CD14-positive monocyte (primary cell): ENCODE measurements around the gene TIPRL. TPM values are rescaled to one million over a fixed set of nuclear protein-coding genes. Genes with fewer than 3 reads are reported as not detected.

Experiments used
- DNase-seq, 3 donors: peaks; one replicate each; pipeline ENCODE4 v3.0.0-alpha.2; 2011 to 2022
- H2AFZ ChIP-seq: 2 replicates; pipeline ENCODE4 v1.6.0; 2012; ENCODE audit warnings: mild to moderate bottlenecking, low read depth, low read length, inconsistent platforms; ENCODE audit not compliant: insufficient read depth, poor library complexity, severe bottlenecking
- H3K27ac ChIP-seq, 2 donors: 1 replicate in 1 of 2; 2 replicates in 1 of 2; pipeline ENCODE4 v1.5.1; 2012 to 2013; ENCODE audit warnings: low read length in 2 of 2, control low read depth in 1 of 2, inconsistent platforms in 1 of 2, low read depth in 1 of 2, mild to moderate bottlenecking in 1 of 2
- H3K27me3 ChIP-seq, 2 donors: one replicate each; pipeline versions ENCODE4 v1.6.0 to v1.6.1; 2011 to 2013; ENCODE audit warnings: low read length in 2 of 2; ENCODE audit not compliant: control insufficient read depth in 2 of 2, insufficient read depth in 2 of 2
- H3K36me3 ChIP-seq, 2 donors: replicated peaks in 1 of 2; 1 replicate in 1 of 2; 2 replicates in 1 of 2; pipeline versions ENCODE4 v1.5.1 to v1.6.1; 2012 to 2013; ENCODE audit warnings: low read length in 2 of 2, control low read depth in 1 of 2, inconsistent platforms in 1 of 2, mild to moderate bottlenecking in 1 of 2; ENCODE audit not compliant: insufficient read depth in 2 of 2, control insufficient read depth in 1 of 2
- H3K4me1 ChIP-seq, 2 donors: 1 replicate in 1 of 2; 2 replicates in 1 of 2; pipeline versions ENCODE4 v1.5.1 to v1.6.1; 2012 to 2013; ENCODE audit warnings: low read length in 2 of 2, control low read depth in 1 of 2, inconsistent platforms in 1 of 2, mild to moderate bottlenecking in 1 of 2, moderate library complexity in 1 of 2; ENCODE audit not compliant: insufficient read depth in 2 of 2, control insufficient read depth in 1 of 2
- H3K4me2 ChIP-seq: replicated peaks from 2 replicates; pipeline ENCODE3; 2012; ENCODE audit warnings: low read length, moderate library complexity, mild to moderate bottlenecking; ENCODE audit not compliant: poor library complexity, severe bottlenecking; ENCODE audit errors: extremely low read depth
- H3K4me3 ChIP-seq, 3 experiments: fragments of 200-600 bp in 1 of 3; sonication (generic) in 1 of 3; replicated peaks in 1 of 3; 1 replicate in 2 of 3; 2 replicates in 1 of 3; pipeline ENCODE4 v1.5.1; 2011 to 2013; ENCODE audit warnings: low read length in 3 of 3, mild to moderate bottlenecking in 3 of 3, control low read depth in 2 of 3, low read depth in 2 of 3, inconsistent platforms in 1 of 3, moderate library complexity in 1 of 3
- H3K79me2 ChIP-seq: 2 replicates; pipeline ENCODE4 v1.6.0; 2012; ENCODE audit warnings: mild to moderate bottlenecking, control low read depth, inconsistent platforms, low read length, moderate library complexity; ENCODE audit not compliant: insufficient read depth
- H3K9ac ChIP-seq: 2 replicates; pipeline ENCODE4 v1.6.0; 2017; ENCODE audit warnings: low read length, mild to moderate bottlenecking; ENCODE audit not compliant: insufficient read depth, poor library complexity, severe bottlenecking
- H3K9me3 ChIP-seq, 2 donors: replicated peaks in 1 of 2; 1 replicate in 1 of 2; 2 replicates in 1 of 2; pipeline versions ENCODE4 v1.5.1 to v1.6.1; 2012 to 2013; ENCODE audit warnings: low read length in 2 of 2, control low read depth in 1 of 2; ENCODE audit not compliant: control insufficient read depth in 1 of 2, insufficient read depth in 1 of 2
- H4K20me1 ChIP-seq: 2 replicates; pipeline ENCODE4 v1.6.0; 2012; ENCODE audit warnings: mild to moderate bottlenecking, low read length, control low read depth, moderate library complexity; ENCODE audit not compliant: insufficient read depth
- H3K27ac Mint-ChIP-seq, 7 donors: one replicate each; pipeline ENCODE4 v1.8.0; 2020; ENCODE audit warnings: mild to moderate bottlenecking in 7 of 7, mixed read lengths in 7 of 7, moderate library complexity in 6 of 7, inconsistent platforms in 2 of 7
- H3K27me3 Mint-ChIP-seq, 3 donors: one replicate each; pipeline ENCODE4 v1.8.0; 2021 to 2022; ENCODE audit warnings: low read depth in 3 of 3, mild to moderate bottlenecking in 3 of 3, mixed read lengths in 3 of 3, moderate library complexity in 3 of 3, inconsistent platforms in 1 of 3
- H3K36me3 Mint-ChIP-seq, 2 donors: one replicate each; pipeline ENCODE4 v1.8.0; 2020; ENCODE audit warnings: mixed read lengths in 2 of 2, inconsistent platforms in 1 of 2, mild to moderate bottlenecking in 1 of 2
- H3K4me1 Mint-ChIP-seq: one replicate; pipeline ENCODE4 v1.8.0; 2020; ENCODE audit warnings: mild to moderate bottlenecking, mixed read lengths
- H3K4me3 Mint-ChIP-seq, 2 donors: one replicate each; pipeline ENCODE4 v1.8.0; 2020; ENCODE audit warnings: mild to moderate bottlenecking in 2 of 2, mixed read lengths in 2 of 2, moderate library complexity in 1 of 2
- H3K9me3 Mint-ChIP-seq, 7 donors: one replicate each; pipeline ENCODE4 v1.8.0; 2020 to 2022; ENCODE audit warnings: mixed read lengths in 7 of 7, mild to moderate bottlenecking in 6 of 7, moderate library complexity in 6 of 7, inconsistent platforms in 2 of 7
- CTCF ChIP-seq: fragments of 200-600 bp; IDR thresholded peaks from one replicate; pipeline ENCODE4 v1.8.0; 2022; ENCODE audit warnings: antibody characterized with exemption, mild to moderate bottlenecking
- WGBS: methylation state at CpG from one replicate; pipeline ENCODE4 v1.1.5; 2013; ENCODE audit warnings: missing lambda C conversion rate; ENCODE audit not compliant: insufficient coverage; 5-methylcytosine and 5-hydroxymethylcytosine counted together
- intact Hi-C, 2 donors: fragments of 100-400 bp; cut with micrococcal nuclease; formaldehyde crosslinking; loops; one replicate each; pipeline versions ENCODE4 v1.15.0 to v1.15.1; 2023
- polyA plus RNA-seq, 3 donors: library from polyadenylated mRNA; depleted of rRNA in 1 of 3; unstranded in 2 of 3; stranded (reverse) in 1 of 3; fragments of 300-500 nt in 2 of 3; fragments of >200 nt in 1 of 3; fragmentation: Illumina TruSeq in 2 of 3; gene quantifications; 1 replicate in 2 of 3; 2 replicates in 1 of 3; pipeline ENCODE4 v1.2.3, GENCODE V29; 2012 to 2021

The TIPRL gene
- polyA plus RNA-seq, 3 donors = 8.7 to 35.0 (median 30.2) TPM

DNA sequence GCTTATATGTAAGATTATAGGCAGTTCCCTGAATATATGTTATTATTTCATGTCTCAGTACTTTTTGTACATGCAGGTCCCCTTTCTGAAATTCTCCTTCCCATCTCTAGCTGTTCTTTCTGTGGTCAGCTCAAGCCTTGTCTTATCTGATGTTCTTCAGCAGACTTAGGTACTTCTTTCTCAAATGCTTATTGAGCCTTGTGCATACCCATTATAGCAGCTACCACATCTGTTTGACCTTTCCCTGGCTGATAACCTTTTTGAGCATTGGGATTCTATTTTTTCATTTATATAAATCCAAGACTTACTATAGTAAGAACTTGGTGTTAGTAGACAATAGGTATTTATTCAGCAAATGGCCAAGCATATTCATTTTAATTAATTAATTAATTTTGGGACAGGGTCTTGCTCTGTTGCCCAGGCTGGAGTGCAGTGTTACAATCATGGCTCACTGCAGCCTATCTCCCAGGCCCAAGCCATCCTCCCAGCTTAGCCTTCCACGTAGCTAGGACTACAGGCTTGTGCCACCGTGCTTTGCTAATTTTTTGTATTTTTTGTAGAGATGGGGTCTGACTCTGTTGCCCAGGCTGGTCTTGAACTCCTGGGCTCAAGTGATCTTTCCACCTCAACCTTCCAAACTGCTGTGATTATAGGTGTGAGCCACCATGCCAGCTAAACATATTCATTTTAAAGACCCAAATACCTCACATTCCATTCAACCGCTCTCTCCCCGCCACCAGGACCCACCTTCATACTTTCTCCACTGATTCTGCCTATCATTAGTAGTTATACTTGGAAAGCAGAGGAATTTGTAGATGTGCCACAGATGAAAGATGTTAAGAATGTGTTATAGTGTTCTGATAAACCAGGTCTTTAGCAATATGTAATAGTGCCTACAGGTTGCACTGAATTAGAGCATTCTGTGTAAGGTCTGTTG lies 16.7 kb downstream of the TIPRL start:
- H3K9me3 Mint-ChIP-seq = no peaks in the 10 kb centered on the region

GRCh38 chr1:168199056-168199455 lies 20.3 kb downstream of the TIPRL start:
- Histone ChIP-seq H3K27me3 (no peaks in the 10 kb centered on the region), H3K9ac (no peak overlapping the region), H3K4me3 (no peak overlapping the region), H3K4me2 (no peak overlapping the region), H3K36me3 (peaks cover 60 to 92% of the 10 kb centered on the region in 2 donors), H2AFZ (no peak overlapping the region), H3K9me3 (no peaks in the 10 kb centered on the region), H3K4me1 (peaks cover 0 to 6% of the 10 kb centered on the region in 2 donors), H4K20me1 (no peaks in the 10 kb centered on the region), H3K27ac (no peak overlapping the region), H3K79me2 (no peaks in the 10 kb centered on the region)
- H3K4me3 Mint-ChIP-seq = no peak overlapping the region
- peaks cover 60 to 65% of the 10 kb centered on the region in 2 donors for H3K36me3 Mint-ChIP-seq
- DNase-seq = no peak
- no CpG with 5 or more reads among the region's 3 CpGs for WGBS
- TF ChIP-seq CTCF = no peak
- intact Hi-C loops = no loop called here
- no peaks in the 10 kb centered on the region for H3K27me3 Mint-ChIP-seq
- no peaks in the 10 kb centered on the region for H3K9me3 Mint-ChIP-seq
- no peak overlapping the region for H3K27ac Mint-ChIP-seq
- peaks cover 7% of the 10 kb centered on the region for H3K4me1 Mint-ChIP-seq

More for the DNA sequence above, 16.7 kb downstream of the TIPRL start:
- peak overlapping the region in 3 of 7 donors; percentile 1 to 67 (median 2) for H3K27ac Mint-ChIP-seq
- no peak for TF ChIP-seq CTCF
- H3K9me3 ChIP-seq = no peaks in the 10 kb centered on the region
- no peak for DNase-seq
- no peaks in the 10 kb centered on the region for H3K79me2 ChIP-seq
- H3K27me3 ChIP-seq = no peaks in the 10 kb centered on the region
- H3K4me3 ChIP-seq = no peak overlapping the region
- no peak overlapping the region for H2AFZ ChIP-seq
- H4K20me1 ChIP-seq = no peaks in the 10 kb centered on the region
- no peak overlapping the region for H3K4me2 ChIP-seq
- H3K36me3 ChIP-seq = peaks cover 74 to 91% of the 10 kb centered on the region in 2 donors
- intact Hi-C loops = no loop called here
- H3K4me1 ChIP-seq = no peaks in the 10 kb centered on the region
- no peaks in the 10 kb centered on the region for H3K4me1 Mint-ChIP-seq
- no peak overlapping the region for H3K27ac ChIP-seq
- 100% methylated on average over 1 of the region's 4 CpGs for WGBS
- no peak overlapping the region for H3K4me3 Mint-ChIP-seq
- H3K27me3 Mint-ChIP-seq = peaks cover 0 to 2% (median 0%) of the 10 kb centered on the region in 3 donors
- H3K9ac ChIP-seq = no peak overlapping the region
- peaks cover 66 to 72% of the 10 kb centered on the region in 2 donors for H3K36me3 Mint-ChIP-seq
